Activated B cell treated with CpG ODN at 0.5 μM for 24 hours (primary cell): ENCODE measurements around the gene KLHDC9. TPM values are rescaled to one million over a fixed set of nuclear protein-coding genes. Genes with fewer than 3 reads are reported as not detected.

Source experiments
- ATAC-seq: fragments of 200-7000 bp; cut with Tn5 transposase; one replicate; pipeline ENCODE4 v1.10.0; 2021; ENCODE audit warnings: low read depth, mild to moderate bottlenecking, moderate library complexity
- CTCF ChIA-PET: fragments of 350-600 bp; sonication (Branson Sonifier 250); formaldehyde crosslinking; loops from one replicate; lab custom pipeline; 2021; ENCODE audit warnings: antibody characterized with exemption; lab: Charles Lee
- POLR2A ChIA-PET: fragments of 350-600 bp; sonication (Branson Sonifier 250); formaldehyde crosslinking; loops from one replicate; lab custom pipeline; 2021; ENCODE audit warnings: antibody characterized with exemption; lab: Charles Lee
- DNase-seq: peaks from one replicate; pipeline ENCODE4 v3.0.0; 2022
- H3K27ac Mint-ChIP-seq: one replicate; pipeline ENCODE4 v1.8.0; 2020; ENCODE audit warnings: mixed read lengths
- H3K27me3 Mint-ChIP-seq: one replicate; pipeline ENCODE4 v1.8.0; 2021; ENCODE audit warnings: mixed read lengths
- H3K36me3 Mint-ChIP-seq: one replicate; pipeline ENCODE4 v1.8.0; 2021; ENCODE audit warnings: low read depth, mixed read lengths
- H3K4me1 Mint-ChIP-seq: one replicate; pipeline ENCODE4 v1.8.0; 2021; ENCODE audit warnings: mixed read lengths
- H3K4me3 Mint-ChIP-seq: one replicate; pipeline ENCODE4 v1.8.0; 2020; ENCODE audit warnings: mild to moderate bottlenecking, mixed read lengths
- H3K9me3 Mint-ChIP-seq: one replicate; pipeline ENCODE4 v1.8.0; 2020; ENCODE audit warnings: mixed read lengths
- intact Hi-C: fragments of 100-400 bp; cut with micrococcal nuclease; formaldehyde crosslinking; loops from one replicate; pipeline ENCODE4 v1.15.1; 2024
- total RNA-seq: library from RNA; stranded (reverse); gene quantifications from 2 replicates; pipeline ENCODE4 v1.2.3, GENCODE V29; 2022
- TF ChIP-seq, protein P1 (sequence below): fragments of 200-600 bp; IDR thresholded peaks from one replicate; pipeline ENCODE4 v1.8.0; 2022; ENCODE audit warnings: antibody characterized with exemption, mild to moderate bottlenecking

KLHDC9 gene
- total RNA-seq, 1 donor from 2014 or later = 2.9 TPM

DNA sequence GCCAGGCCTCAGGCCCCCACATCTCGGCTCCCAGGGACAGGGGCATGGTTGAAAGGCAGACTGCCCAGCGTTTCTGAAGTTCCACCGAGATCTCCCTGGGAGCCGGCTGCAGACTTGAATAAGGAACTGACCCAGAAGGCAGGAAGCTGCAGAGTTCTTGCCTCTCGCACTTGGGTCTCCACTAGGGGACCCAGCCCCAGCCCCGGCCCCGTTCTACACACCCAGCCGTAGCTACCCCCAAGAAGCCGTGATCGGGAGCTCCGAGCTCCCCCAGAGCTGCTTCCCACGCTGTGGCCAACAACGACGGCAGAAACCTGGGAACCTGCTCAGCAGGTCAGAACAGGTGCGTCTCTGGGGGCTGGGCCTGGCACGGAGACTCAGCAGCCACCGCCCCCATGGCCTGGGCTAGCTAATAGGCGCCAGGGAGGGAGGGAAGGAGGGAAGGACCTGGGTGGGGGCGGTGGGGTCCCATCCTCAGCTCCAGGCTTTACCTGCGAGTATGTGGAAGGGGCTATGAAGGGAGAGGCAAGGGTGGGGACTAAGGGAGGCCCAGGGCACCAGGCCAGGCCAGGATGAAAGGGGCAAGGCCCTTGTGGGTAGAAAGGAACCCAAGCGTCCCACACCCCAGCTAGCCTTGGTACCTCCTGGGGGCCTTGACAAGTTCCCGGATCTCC, 8.8 kb upstream of the KLHDC9 start, which contains the start of gene NECTIN4:
Gene NECTIN4 (minus strand): TSS at position 308 of the 674 bp plus-strand sequence. CDS start 262 bp downstream, at position 46.
- Mint-ChIP-seq H3K36me3 (no peaks in the 10 kb centered on the region), H3K4me3 (no peak within 1 kb of the TSS), H3K4me1 (peaks cover 1% of the 10 kb centered on the region), H3K9me3 (no peaks in the 10 kb centered on the region), H3K27me3 (peaks cover 2% of the 10 kb centered on the region), H3K27ac (no peak within 1 kb of the TSS)
- ATAC-seq (no peak), DNase-seq (no peak)
- ChIA-PET POLR2A (interaction anchor here (0.5 kb wide), 1 partner anchor 300 kb away, joined by 5 read pairs; no protein-coding TSS in a partner anchor), CTCF (interaction anchor here (1.1 kb wide), 1 partner anchor 292 kb away, joined by 3 read pairs; no protein-coding TSS in a partner anchor)
- TF ChIP-seq, protein P1, sequence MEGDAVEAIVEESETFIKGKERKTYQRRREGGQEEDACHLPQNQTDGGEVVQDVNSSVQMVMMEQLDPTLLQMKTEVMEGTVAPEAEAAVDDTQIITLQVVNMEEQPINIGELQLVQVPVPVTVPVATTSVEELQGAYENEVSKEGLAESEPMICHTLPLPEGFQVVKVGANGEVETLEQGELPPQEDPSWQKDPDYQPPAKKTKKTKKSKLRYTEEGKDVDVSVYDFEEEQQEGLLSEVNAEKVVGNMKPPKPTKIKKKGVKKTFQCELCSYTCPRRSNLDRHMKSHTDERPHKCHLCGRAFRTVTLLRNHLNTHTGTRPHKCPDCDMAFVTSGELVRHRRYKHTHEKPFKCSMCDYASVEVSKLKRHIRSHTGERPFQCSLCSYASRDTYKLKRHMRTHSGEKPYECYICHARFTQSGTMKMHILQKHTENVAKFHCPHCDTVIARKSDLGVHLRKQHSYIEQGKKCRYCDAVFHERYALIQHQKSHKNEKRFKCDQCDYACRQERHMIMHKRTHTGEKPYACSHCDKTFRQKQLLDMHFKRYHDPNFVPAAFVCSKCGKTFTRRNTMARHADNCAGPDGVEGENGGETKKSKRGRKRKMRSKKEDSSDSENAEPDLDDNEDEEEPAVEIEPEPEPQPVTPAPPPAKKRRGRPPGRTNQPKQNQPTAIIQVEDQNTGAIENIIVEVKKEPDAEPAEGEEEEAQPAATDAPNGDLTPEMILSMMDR = no peak
- intact Hi-C loops = no loop called here

DNA sequence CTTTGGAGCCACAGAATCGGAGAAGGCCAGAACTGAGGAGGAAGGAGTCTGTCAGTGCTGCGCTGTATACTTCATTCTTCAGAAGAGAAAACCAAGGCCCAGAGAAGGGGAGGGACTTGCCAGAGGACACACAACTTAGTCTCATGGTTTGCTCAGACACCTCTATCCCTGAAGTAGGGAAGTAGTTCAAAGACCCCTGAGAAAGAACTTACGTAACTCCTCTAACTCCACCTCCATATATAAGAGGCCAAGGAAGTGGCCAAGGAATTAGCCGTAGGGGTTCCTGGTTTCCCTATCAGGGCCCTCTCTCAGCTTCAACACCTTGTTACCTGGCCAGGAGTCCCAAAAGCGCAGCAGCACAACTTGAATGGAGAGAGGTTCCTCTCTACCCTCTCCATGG, 8.2 kb upstream of the KLHDC9 start:
- TF ChIP-seq, protein P1 = no peak
- Mint-ChIP-seq H3K9me3 (no peaks in the 10 kb centered on the region), H3K4me1 (peaks cover 1% of the 10 kb centered on the region), H3K27ac (no peak overlapping the region), H3K27me3 (peaks cover 2% of the 10 kb centered on the region), H3K36me3 (no peaks in the 10 kb centered on the region), H3K4me3 (no peak overlapping the region)
- CTCF ChIA-PET = interaction anchor here (1.1 kb wide), 1 partner anchor 292 kb away, joined by 3 read pairs; no protein-coding TSS in a partner anchor
- DNase-seq (no peak), ATAC-seq (no peak)
- intact Hi-C loops = loop anchor here (2.0 kb wide), 1 partner anchor 13 kb away; no protein-coding TSS in a partner anchor
- POLR2A ChIA-PET = no interaction called here

DNA sequence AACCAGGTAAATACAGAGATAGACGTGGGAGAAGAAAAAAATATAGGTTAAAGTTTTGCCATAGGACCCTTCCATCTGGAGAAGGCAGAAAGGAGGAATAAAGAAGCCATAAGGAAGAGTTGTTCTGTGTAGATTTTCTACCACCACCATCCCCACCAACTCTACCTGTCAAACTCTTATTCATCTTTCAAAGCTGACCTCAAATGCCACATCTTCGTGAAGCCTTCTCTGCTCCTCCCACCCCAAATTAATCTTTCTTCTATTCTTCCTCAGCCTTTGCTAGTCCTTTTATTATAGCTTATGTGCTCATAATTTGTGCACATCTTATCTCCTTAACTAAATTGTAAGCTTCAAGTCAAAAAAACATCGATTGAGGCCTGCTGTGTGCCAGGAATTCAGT, 7.5 kb upstream of the KLHDC9 start:
- ATAC-seq = no peak
- intact Hi-C loops = loop anchor here (2.0 kb wide), 1 partner anchor 14 kb away; no protein-coding TSS in a partner anchor
- TF ChIP-seq, protein P1 = no peak

DNA sequence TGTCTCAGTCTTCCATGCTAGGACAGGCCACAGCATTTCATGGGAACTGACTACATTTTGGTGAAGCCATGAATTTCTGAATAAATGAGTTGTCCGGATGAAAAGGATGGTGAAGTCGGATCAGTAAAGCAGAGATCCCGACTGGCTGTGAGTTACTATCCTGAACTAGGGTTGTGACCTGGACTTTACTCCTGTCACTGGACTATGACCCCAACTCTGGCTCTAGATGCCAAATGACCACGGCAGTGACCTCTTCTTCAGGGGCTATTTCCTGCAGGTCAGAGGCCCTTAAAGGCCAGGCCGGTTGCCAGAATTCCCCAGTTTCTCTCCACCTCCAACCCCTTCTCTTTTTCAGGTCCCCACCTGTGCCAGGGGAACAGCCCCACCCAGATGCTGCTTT, 7.1 kb upstream of the KLHDC9 start:
- Mint-ChIP-seq H3K36me3 (no peaks in the 10 kb centered on the region), H3K4me3 (no peak overlapping the region), H3K4me1 (peaks cover 9% of the 10 kb centered on the region), H3K27ac (no peak overlapping the region), H3K27me3 (no peaks in the 10 kb centered on the region), H3K9me3 (no peaks in the 10 kb centered on the region)
- intact Hi-C loops = loop anchor here (2.0 kb wide), 1 partner anchor 14 kb away; no protein-coding TSS in a partner anchor
- ChIA-PET CTCF (no interaction called here), POLR2A (no interaction called here)
- ATAC-seq (no peak), DNase-seq (no peak)
- TF ChIP-seq, protein P1 = no peak

More for the DNA sequence above, 7.5 kb upstream of the KLHDC9 start:
- no peaks in the 10 kb centered on the region for H3K9me3 Mint-ChIP-seq
- DNase-seq = no peak
- no peak overlapping the region for H3K27ac Mint-ChIP-seq
- peaks cover 4% of the 10 kb centered on the region for H3K4me1 Mint-ChIP-seq
- H3K27me3 Mint-ChIP-seq = peaks cover 2% of the 10 kb centered on the region
- no peaks in the 10 kb centered on the region for H3K36me3 Mint-ChIP-seq
- POLR2A ChIA-PET = no interaction called here
- H3K4me3 Mint-ChIP-seq = no peak overlapping the region
- CTCF ChIA-PET = no interaction called here
